CD4-positive, CD25-positive, alpha-beta regulatory T cell (primary cell): ENCODE measurements around the gene FBXW7. TPM values are rescaled to one million over a fixed set of nuclear protein-coding genes. Genes with fewer than 3 reads are reported as not detected.

ENCODE experiments used
- ATAC-seq, 2 donors: fragments of 150-1000 bp; cut with Tn5 transposase; one replicate each; pipeline ENCODE4 v1.10.0; 2021; ENCODE audit warnings: low read depth in 2 of 2, moderate number of reproducible peaks in 2 of 2, moderate library complexity in 1 of 2
- DNase-seq, 3 donors: peaks; one replicate each; pipeline versions ENCODE4 v3.0.0 to v3.0.0-alpha.2; 2012 to 2022; ENCODE audit warnings: mixed read lengths in 1 of 3
- H3K27ac ChIP-seq: one replicate; pipeline ENCODE4 v1.7.0; 2013; ENCODE audit warnings: mild to moderate bottlenecking, low read length; ENCODE audit not compliant: insufficient read depth, poor library complexity, severe bottlenecking
- H3K27me3 ChIP-seq: one replicate; pipeline ENCODE4 v1.7.0; 2013; ENCODE audit warnings: low read length; ENCODE audit not compliant: control insufficient read depth, insufficient read depth
- H3K36me3 ChIP-seq: one replicate; pipeline ENCODE4 v1.7.0; 2013; ENCODE audit warnings: mild to moderate bottlenecking, low read length, moderate library complexity; ENCODE audit not compliant: control insufficient read depth, insufficient read depth
- H3K4me1 ChIP-seq: 2 replicates; pipeline ENCODE4 v1.7.0; 2013; ENCODE audit warnings: mild to moderate bottlenecking, low read length; ENCODE audit not compliant: insufficient read depth, control insufficient read depth, poor library complexity, severe bottlenecking
- H3K4me3 ChIP-seq: one replicate; pipeline ENCODE4 v1.7.0; 2013; ENCODE audit warnings: low read depth, mild to moderate bottlenecking, low read length, moderate library complexity
- H3K9me3 ChIP-seq, 2 experiments: 1 replicate in 1 of 2; 2 replicates in 1 of 2; pipeline ENCODE4 v1.7.0; 2013; ENCODE audit warnings: low read length in 2 of 2, mild to moderate bottlenecking in 1 of 2, moderate library complexity in 1 of 2; ENCODE audit not compliant: control insufficient read depth in 2 of 2
- H3K27ac Mint-ChIP-seq, 3 donors: one replicate each; pipeline ENCODE4 v1.8.0; 2020 to 2022; ENCODE audit warnings: mild to moderate bottlenecking in 3 of 3, mixed read lengths in 3 of 3, moderate library complexity in 2 of 3
- H3K27me3 Mint-ChIP-seq: one replicate; pipeline ENCODE4 v1.8.0; 2022; ENCODE audit warnings: mild to moderate bottlenecking, mixed read lengths
- H3K36me3 Mint-ChIP-seq: one replicate; pipeline ENCODE4 v1.8.0; 2020; ENCODE audit warnings: mixed read lengths
- H3K4me1 Mint-ChIP-seq, 4 donors: one replicate each; pipeline ENCODE4 v1.8.0; 2020 to 2022; ENCODE audit warnings: mixed read lengths in 4 of 4, mild to moderate bottlenecking in 1 of 4
- H3K4me3 Mint-ChIP-seq, 4 donors: one replicate each; pipeline ENCODE4 v1.8.0; 2020 to 2022; ENCODE audit warnings: mild to moderate bottlenecking in 4 of 4, mixed read lengths in 4 of 4, moderate library complexity in 3 of 4
- H3K9me3 Mint-ChIP-seq, 7 donors: one replicate each; pipeline ENCODE4 v1.8.0; 2020 to 2022; ENCODE audit warnings: mixed read lengths in 7 of 7, mild to moderate bottlenecking in 3 of 7, moderate library complexity in 2 of 7
- polyA plus RNA-seq, 4 donors: library from polyadenylated mRNA; unstranded; fragments of 300-500 nt; fragmentation: Illumina TruSeq; gene quantifications; one replicate each; pipeline ENCODE4 v1.2.3, GENCODE V29; 2021
- total RNA-seq: library from RNA; stranded (reverse); gene quantifications from one replicate; pipeline ENCODE4 v1.2.3, GENCODE V29; 2022

The FBXW7 gene
- total and polyA plus RNA-seq, 5 donors from 2014 or later = 43.8 to 146 (median 49.1) TPM

- Mint-ChIP-seq H3K27me3 (no peaks in the 10 kb centered on the region), H3K9me3 (no peaks in the 10 kb centered on the region), H3K27ac (no peak overlapping the region), H3K4me3 (no peak overlapping the region), H3K4me1 (peaks cover 12 to 17% (median 15%) of the 10 kb centered on the region in 4 donors), H3K36me3 (peaks cover 17% of the 10 kb centered on the region)
- peak in 2 of 3 donors; percentile 11 to 28 for DNase-seq
- Histone ChIP-seq H3K36me3 (peaks cover 18% of the 10 kb centered on the region), H3K27ac (no peak overlapping the region), H3K4me1 (no peaks in the 10 kb centered on the region), H3K27me3 (no peaks in the 10 kb centered on the region), H3K4me3 (no peak overlapping the region), H3K9me3 (no peaks in the 10 kb centered on the region)
- no peak for ATAC-seq
Measured at GRCh38 chr4:152348670-152349069, 187.2 kb downstream of the FBXW7 start.

- Histone ChIP-seq H3K27ac (no peak overlapping the region), H3K27me3 (no peaks in the 10 kb centered on the region), H3K4me1 (no peaks in the 10 kb centered on the region), H3K9me3 (no peaks in the 10 kb centered on the region), H3K4me3 (no peak overlapping the region), H3K36me3 (peaks cover 24% of the 10 kb centered on the region)
- Mint-ChIP-seq H3K36me3 (peaks cover 24% of the 10 kb centered on the region), H3K9me3 (no peaks in the 10 kb centered on the region), H3K4me1 (peaks cover 0 to 12% (median 8%) of the 10 kb centered on the region in 4 donors), H3K4me3 (no peak overlapping the region), H3K27ac (peak overlapping the region in 1 of 3 donors; percentile 59), H3K27me3 (no peaks in the 10 kb centered on the region)
- ATAC-seq (no peak), DNase-seq (no peak)
Measured at GRCh38 chr4:152346979-152347378, 188.9 kb downstream of the FBXW7 start.

- no peaks in the 10 kb centered on the region for H3K4me1 ChIP-seq
- peaks cover 0 to 13% (median 9%) of the 10 kb centered on the region in 4 donors for H3K4me1 Mint-ChIP-seq
- H3K36me3 ChIP-seq = peaks cover 27% of the 10 kb centered on the region
- DNase-seq (no peak), ATAC-seq (no peak)
- H3K27me3 Mint-ChIP-seq = no peaks in the 10 kb centered on the region
- no peak overlapping the region for H3K27ac ChIP-seq
- peak overlapping the region in 2 of 3 donors; percentile 18 to 59 for H3K27ac Mint-ChIP-seq
- H3K27me3 ChIP-seq = no peaks in the 10 kb centered on the region
- peaks cover 28% of the 10 kb centered on the region for H3K36me3 Mint-ChIP-seq
- H3K4me3 ChIP-seq = no peak overlapping the region
- no peaks in the 10 kb centered on the region for H3K9me3 Mint-ChIP-seq
- no peak overlapping the region for H3K4me3 Mint-ChIP-seq
- H3K9me3 ChIP-seq = no peaks in the 10 kb centered on the region
Measured at GRCh38 chr4:152346526-152346925, 189.4 kb downstream of the FBXW7 start.

GRCh38 chr4:152344001-152344400 is 191.9 kb downstream of the FBXW7 start:
- Mint-ChIP-seq H3K4me1 (peaks cover 0 to 21% (median 9%) of the 10 kb centered on the region in 4 donors), H3K9me3 (no peaks in the 10 kb centered on the region), H3K27me3 (no peaks in the 10 kb centered on the region), H3K36me3 (peaks cover 39% of the 10 kb centered on the region), H3K4me3 (no peak overlapping the region), H3K27ac (no peak overlapping the region)
- H3K4me1 ChIP-seq = no peaks in the 10 kb centered on the region
- no peak for DNase-seq
- no peak overlapping the region for H3K4me3 ChIP-seq
- no peak overlapping the region for H3K27ac ChIP-seq
- ATAC-seq = no peak
- H3K27me3 ChIP-seq = no peaks in the 10 kb centered on the region
- H3K9me3 ChIP-seq = no peaks in the 10 kb centered on the region
- H3K36me3 ChIP-seq = peaks cover 29% of the 10 kb centered on the region

- H3K27me3 Mint-ChIP-seq = no peaks in the 10 kb centered on the region
- peaks cover 39% of the 10 kb centered on the region for H3K36me3 Mint-ChIP-seq
- ATAC-seq = no peak
- H3K9me3 ChIP-seq = no peaks in the 10 kb centered on the region
- H3K27ac ChIP-seq = no peak overlapping the region
- H3K4me3 ChIP-seq = no peak overlapping the region
- no peaks in the 10 kb centered on the region for H3K27me3 ChIP-seq
- H3K4me3 Mint-ChIP-seq = no peak overlapping the region
- H3K27ac Mint-ChIP-seq = no peak overlapping the region
- no peaks in the 10 kb centered on the region for H3K9me3 Mint-ChIP-seq
- peaks cover 0 to 30% (median 8%) of the 10 kb centered on the region in 4 donors for H3K4me1 Mint-ChIP-seq
- no peaks in the 10 kb centered on the region for H3K4me1 ChIP-seq
- DNase-seq = no peak
- H3K36me3 ChIP-seq = peaks cover 34% of the 10 kb centered on the region
Measured at GRCh38 chr4:152342293-152342692, 193.6 kb downstream of the FBXW7 start.

GRCh38 chr4:152340818-152341217 is 195.1 kb downstream of the FBXW7 start:
- ATAC-seq = no peak
- no peaks in the 10 kb centered on the region for H3K27me3 Mint-ChIP-seq
- peak overlapping the region in 1 of 3 donors; percentile 15 for H3K27ac Mint-ChIP-seq
- H3K36me3 Mint-ChIP-seq = peaks cover 34% of the 10 kb centered on the region
- Histone ChIP-seq H3K9me3 (no peaks in the 10 kb centered on the region), H3K4me1 (no peaks in the 10 kb centered on the region), H3K4me3 (no peak overlapping the region), H3K36me3 (peaks cover 27% of the 10 kb centered on the region), H3K27ac (no peak overlapping the region), H3K27me3 (no peaks in the 10 kb centered on the region)
- peak overlapping the region in 1 of 4 donors; percentile 47 for H3K4me3 Mint-ChIP-seq
- peaks cover 0 to 24% (median 6%) of the 10 kb centered on the region in 4 donors for H3K4me1 Mint-ChIP-seq
- no peaks in the 10 kb centered on the region for H3K9me3 Mint-ChIP-seq
- no peak for DNase-seq

- no peak for ATAC-seq
- Mint-ChIP-seq H3K4me1 (peaks cover 0 to 24% (median 7%) of the 10 kb centered on the region in 4 donors), H3K27me3 (no peaks in the 10 kb centered on the region), H3K4me3 (no peak overlapping the region), H3K27ac (no peak overlapping the region), H3K9me3 (no peaks in the 10 kb centered on the region), H3K36me3 (peaks cover 43% of the 10 kb centered on the region)
- Histone ChIP-seq H3K27me3 (no peaks in the 10 kb centered on the region), H3K9me3 (no peaks in the 10 kb centered on the region), H3K4me1 (no peaks in the 10 kb centered on the region), H3K4me3 (no peak overlapping the region), H3K27ac (no peak overlapping the region), H3K36me3 (peaks cover 32% of the 10 kb centered on the region)
- no peak for DNase-seq
Measured at GRCh38 chr4:152339576-152339975, 196.3 kb downstream of the FBXW7 start.

- no peaks in the 10 kb centered on the region for H3K27me3 Mint-ChIP-seq
- ATAC-seq (no peak), DNase-seq (no peak)
- H3K27ac Mint-ChIP-seq = no peak overlapping the region
- H3K4me3 Mint-ChIP-seq = no peak overlapping the region
- H3K36me3 Mint-ChIP-seq = peaks cover 38% of the 10 kb centered on the region
- Histone ChIP-seq H3K4me1 (no peaks in the 10 kb centered on the region), H3K36me3 (peaks cover 39% of the 10 kb centered on the region), H3K27ac (no peak overlapping the region), H3K27me3 (no peaks in the 10 kb centered on the region), H3K9me3 (no peaks in the 10 kb centered on the region), H3K4me3 (no peak overlapping the region)
- no peaks in the 10 kb centered on the region for H3K9me3 Mint-ChIP-seq
- peaks cover 3 to 25% (median 6%) of the 10 kb centered on the region in 4 donors for H3K4me1 Mint-ChIP-seq
Measured at GRCh38 chr4:152334931-152335330, 201.0 kb downstream of the FBXW7 start.
